Ishikawa (cell line): Measurements from ENCODE around the gene PBXIP1.

ENCODE experiments used
- CEBPB ChIP-seq: IDR thresholded peaks from 2 replicates; pipeline ENCODE4 v1.6.1; 2012
- CREB1 ChIP-seq: IDR thresholded peaks from 2 replicates; pipeline ENCODE4 v1.6.1; 2012; ENCODE audit warnings: low read depth
- EGR1 ChIP-seq: IDR thresholded peaks from 2 replicates; pipeline ENCODE4 v1.6.1; 2012
- EP300 ChIP-seq: IDR thresholded peaks from 2 replicates; pipeline ENCODE4 v1.6.1; 2012; ENCODE audit warnings: borderline replicate concordance
- NFIC ChIP-seq: IDR thresholded peaks from 2 replicates; pipeline ENCODE4 v1.6.1; 2012
- RAD21 ChIP-seq: IDR thresholded peaks from 2 replicates; pipeline ENCODE4 v1.6.1; 2012; ENCODE audit warnings: low read depth
- TAF1 ChIP-seq: IDR thresholded peaks from 2 replicates; pipeline ENCODE4 v1.6.1; 2012; ENCODE audit warnings: low read depth, mild to moderate bottlenecking
- TCF12 ChIP-seq: IDR thresholded peaks from 2 replicates; pipeline ENCODE4 v1.6.1; 2012; ENCODE audit warnings: low read depth
- YY1 ChIP-seq: IDR thresholded peaks from 2 replicates; pipeline ENCODE4 v1.6.1; 2012; ENCODE audit warnings: low read depth
- ZBTB7A ChIP-seq: IDR thresholded peaks from 2 replicates; pipeline ENCODE4 v1.6.1; 2012; ENCODE audit warnings: low read depth
- TF ChIP-seq, protein P1 (sequence below): IDR thresholded peaks from 2 replicates; pipeline ENCODE4 v1.6.1; 2012; ENCODE audit warnings: low read depth, mild to moderate bottlenecking

DNA sequence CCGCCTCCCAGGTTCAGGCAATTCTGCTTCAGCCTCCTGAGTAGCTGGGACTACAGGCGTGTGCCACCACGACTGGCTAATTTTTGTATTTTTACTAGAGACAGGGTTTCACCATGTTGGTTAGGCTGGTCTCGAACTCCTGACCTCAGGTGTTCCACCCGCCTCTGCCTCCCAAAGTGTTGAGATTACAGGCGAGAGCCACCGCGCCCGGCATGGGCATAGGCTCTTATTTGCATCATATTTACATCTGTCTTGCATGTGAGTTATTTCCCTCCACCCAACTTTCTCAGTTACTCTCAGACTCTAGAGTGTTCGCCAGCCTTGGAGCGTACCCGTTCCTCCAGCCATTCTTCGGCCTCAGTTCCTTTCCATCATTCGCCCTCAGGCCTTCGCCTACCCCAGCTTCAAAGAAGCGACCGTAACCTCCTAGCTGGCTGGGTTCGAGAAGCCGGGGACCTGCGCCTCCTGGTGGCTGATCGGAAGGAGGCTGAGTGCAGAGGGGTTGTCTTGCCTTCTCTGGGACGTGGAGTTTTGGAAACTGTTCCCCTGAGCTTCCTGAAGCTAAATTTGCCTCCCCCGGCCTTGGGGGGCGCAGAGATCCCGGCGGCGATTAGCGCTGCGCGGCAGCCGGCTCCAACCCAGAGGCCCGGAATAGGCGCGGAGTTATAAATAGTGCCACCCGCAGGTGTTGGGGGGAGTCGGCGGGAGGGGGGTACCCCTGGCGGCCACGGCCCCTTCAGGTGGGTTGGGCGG lies 43.1 kb upstream of the PBXIP1 start:
- TF ChIP-seq NFIC (no peak), TCF12 (no peak), TAF1 (no peak), EP300 (no peak), RAD21 (peak; percentile 63), CREB1 (no peak), CEBPB (no peak), YY1 (no peak), EGR1 (no peak), ZBTB7A (no peak)
- TF ChIP-seq, protein P1, sequence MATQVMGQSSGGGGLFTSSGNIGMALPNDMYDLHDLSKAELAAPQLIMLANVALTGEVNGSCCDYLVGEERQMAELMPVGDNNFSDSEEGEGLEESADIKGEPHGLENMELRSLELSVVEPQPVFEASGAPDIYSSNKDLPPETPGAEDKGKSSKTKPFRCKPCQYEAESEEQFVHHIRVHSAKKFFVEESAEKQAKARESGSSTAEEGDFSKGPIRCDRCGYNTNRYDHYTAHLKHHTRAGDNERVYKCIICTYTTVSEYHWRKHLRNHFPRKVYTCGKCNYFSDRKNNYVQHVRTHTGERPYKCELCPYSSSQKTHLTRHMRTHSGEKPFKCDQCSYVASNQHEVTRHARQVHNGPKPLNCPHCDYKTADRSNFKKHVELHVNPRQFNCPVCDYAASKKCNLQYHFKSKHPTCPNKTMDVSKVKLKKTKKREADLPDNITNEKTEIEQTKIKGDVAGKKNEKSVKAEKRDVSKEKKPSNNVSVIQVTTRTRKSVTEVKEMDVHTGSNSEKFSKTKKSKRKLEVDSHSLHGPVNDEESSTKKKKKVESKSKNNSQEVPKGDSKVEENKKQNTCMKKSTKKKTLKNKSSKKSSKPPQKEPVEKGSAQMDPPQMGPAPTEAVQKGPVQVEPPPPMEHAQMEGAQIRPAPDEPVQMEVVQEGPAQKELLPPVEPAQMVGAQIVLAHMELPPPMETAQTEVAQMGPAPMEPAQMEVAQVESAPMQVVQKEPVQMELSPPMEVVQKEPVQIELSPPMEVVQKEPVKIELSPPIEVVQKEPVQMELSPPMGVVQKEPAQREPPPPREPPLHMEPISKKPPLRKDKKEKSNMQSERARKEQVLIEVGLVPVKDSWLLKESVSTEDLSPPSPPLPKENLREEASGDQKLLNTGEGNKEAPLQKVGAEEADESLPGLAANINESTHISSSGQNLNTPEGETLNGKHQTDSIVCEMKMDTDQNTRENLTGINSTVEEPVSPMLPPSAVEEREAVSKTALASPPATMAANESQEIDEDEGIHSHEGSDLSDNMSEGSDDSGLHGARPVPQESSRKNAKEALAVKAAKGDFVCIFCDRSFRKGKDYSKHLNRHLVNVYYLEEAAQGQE = no peak
